Transverse colon (tissue), 4 donors: ENCODE measurements around the gene MESD. TPM values are rescaled to one million over a fixed set of nuclear protein-coding genes. Genes with fewer than 3 reads are reported as not detected.
A peak's percentile ranks its signal among the peaks of the same experiment; 100 is the strongest.

Experiments used
- DNase-seq: peaks from one replicate; pipeline ENCODE4 v3.0.0-alpha.2; 2019
- H3K27ac ChIP-seq, 4 donors: fragments of 200-600 bp; sonication (generic); 2 replicates each; pipeline ENCODE4 v1.5.1; 2016 to 2018; ENCODE audit warnings: inconsistent platforms in 4 of 4
- H3K27me3 ChIP-seq: fragments of 200-600 bp; sonication (generic); 2 replicates; pipeline ENCODE4 v1.5.1; 2017; ENCODE audit warnings: inconsistent platforms
- H3K36me3 ChIP-seq, 4 donors: fragments of 200-600 bp; sonication (generic); 2 replicates each; pipeline ENCODE4 v1.5.1; 2017 to 2019; ENCODE audit warnings: inconsistent platforms in 4 of 4
- H3K4me1 ChIP-seq, 4 donors: fragments of 200-600 bp; sonication (generic); 2 replicates each; pipeline ENCODE4 v1.5.1; 2017 to 2020; ENCODE audit warnings: inconsistent platforms in 4 of 4
- H3K4me3 ChIP-seq, 4 donors: fragments of 200-600 bp; sonication (generic); 1 replicate in 1 of 4; 2 replicates in 3 of 4; pipeline versions ENCODE4 v1.5.1 to v1.6.1; 2017 to 2019; ENCODE audit warnings: inconsistent platforms in 4 of 4
- H3K9me3 ChIP-seq, 2 donors: fragments of 200-600 bp; sonication (generic); 2 replicates each; pipeline ENCODE4 v1.5.1; 2017 to 2019; ENCODE audit warnings: inconsistent platforms in 2 of 2
- CTCF ChIP-seq, 5 experiments: fragments of 200-600 bp in 3 of 5; fragments of 450-650 bp in 2 of 5; sonication (generic) in 3 of 5; IDR thresholded peaks; 1 replicate in 2 of 5; 2 replicates in 3 of 5; pipeline ENCODE4 v1.5.1; 2016 to 2017; ENCODE audit warnings: antibody characterized with exemption in 5 of 5, inconsistent platforms in 3 of 5, mild to moderate bottlenecking in 2 of 5, moderate library complexity in 1 of 5
- EP300 ChIP-seq: sonication (generic); formaldehyde crosslinking; IDR thresholded peaks from one replicate; pipeline ENCODE4 v1.6.1; 2017; ENCODE audit warnings: antibody characterized with exemption, low read depth
- POLR2A ChIP-seq: fragments of 450-650 bp; IDR thresholded peaks from one replicate; pipeline ENCODE4 v1.6.1; 2016; ENCODE audit warnings: antibody characterized with exemption, mild to moderate bottlenecking, moderate library complexity
- POLR2AphosphoS5 ChIP-seq, 3 donors: sonication (generic); formaldehyde crosslinking; IDR thresholded peaks; one replicate each; pipeline ENCODE4 v1.6.1; 2016; ENCODE audit warnings: antibody characterized with exemption in 3 of 3
- whole genome bisulfite sequencing, 2 donors: methylation state at CpG; one replicate each; pipeline ENCODE4 v1.1.5; 2018; ENCODE audit warnings: low coverage in 1 of 2; 5-methylcytosine and 5-hydroxymethylcytosine counted together
- in situ Hi-C, 4 donors: fragments of 200-750 bp; cut with MboI; loops; one replicate each; pipeline versions ENCODE4 v1.15.0 to v1.15.1; 2017; ENCODE audit warnings: low sequenced_read_pairs in 3 of 4, low pct_ligation_motif_present in 1 of 4, low pct_unique_long_range_greater_than_20kb in 1 of 4
- intact Hi-C: fragments of 100-400 bp; cut with DNase I; formaldehyde crosslinking; loops from one replicate; pipeline ENCODE4 v1.15.1; 2023; ENCODE audit warnings: low total_unique reads
- total RNA-seq, 4 donors: library from RNA; depleted of rRNA; stranded (reverse); fragments of >200 nt; gene quantifications; one replicate each; pipeline ENCODE4 v1.1.0, GENCODE V29; 2016

The MESD gene
- total RNA-seq, 4 donors from 2014 or later = 15.8 to 39.3 (median 19.2) TPM

GRCh38 chr15:80978685-80979329 lies 10.8 kb downstream of the MESD start:
- in situ Hi-C loops = loop anchor here (10.0 to 25.0 kb wide), 6 partner anchors 126 to 524 kb away; no protein-coding TSS in a partner anchor
- Histone ChIP-seq H3K36me3 (peaks cover 0 to 25% (median 4%) of the 10 kb centered on the region in 4 donors), H3K9me3 (no peaks in the 10 kb centered on the region), H3K27me3 (no peaks in the 10 kb centered on the region), H3K27ac (no peak overlapping the region), H3K4me3 (no peak overlapping the region), H3K4me1 (peaks cover 0 to 4% (median 1%) of the 10 kb centered on the region in 4 donors)
- intact Hi-C loops = loop anchor here (5.0 kb wide), 1 partner anchor 288 kb away; no protein-coding TSS in a partner anchor
- no peak for TF ChIP-seq CTCF (IDR thresholded peaks at IDR 0.05)
- no peak for TF ChIP-seq EP300
- no peak for TF ChIP-seq POLR2A
- TF ChIP-seq POLR2AphosphoS5 (IDR thresholded peaks at IDR 0.05) = no peak
- DNase-seq = no peak
- WGBS, 2 donors = 76 to 90% methylated on average over 2 to 7 of the region's 7 CpGs

- Histone ChIP-seq H3K36me3 (peaks cover 0 to 25% (median 4%) of the 10 kb centered on the region in 4 donors), H3K27me3 (no peaks in the 10 kb centered on the region), H3K4me3 (no peak overlapping the region), H3K27ac (no peak overlapping the region), H3K4me1 (peaks cover 0 to 4% (median 1%) of the 10 kb centered on the region in 4 donors), H3K9me3 (no peaks in the 10 kb centered on the region)
- TF ChIP-seq POLR2A = no peak
- peak; percentile 53 to 62 (median 56) for TF ChIP-seq CTCF (IDR thresholded peaks at IDR 0.05)
- peak; percentile 78 for DNase-seq
- intact Hi-C loops = loop anchor here (5.0 kb wide), 1 partner anchor 290 kb away; no protein-coding TSS in a partner anchor
- in situ Hi-C loops = loop anchor here (10.0 to 25.0 kb wide), 6 partner anchors 127 to 523 kb away; no protein-coding TSS in a partner anchor
- WGBS, 2 donors = 20 to 25% methylated on average over 1 to 7 of the region's 7 CpGs
These were observed 12.0 kb downstream of the MESD start for GRCh38 chr15:80977627-80978036.

DNA sequence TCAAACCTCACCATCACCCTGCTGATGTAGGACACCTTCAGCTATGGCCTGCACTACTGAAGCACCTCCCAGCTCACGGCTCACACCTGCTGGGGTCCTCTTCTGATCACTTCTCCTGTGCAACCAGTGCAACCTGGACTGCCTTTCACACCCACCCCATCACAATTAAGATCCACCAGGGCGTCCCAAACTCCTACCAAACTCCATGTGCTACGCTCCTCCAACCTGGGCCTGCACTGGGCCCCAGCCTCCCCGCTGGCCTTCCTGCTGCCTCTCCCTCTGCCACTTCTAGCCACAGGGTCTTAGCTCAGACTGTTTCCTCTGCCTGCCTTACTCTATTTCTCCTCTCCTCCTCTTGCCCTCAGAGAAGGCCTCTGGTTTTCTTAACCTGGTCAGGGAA lies 12.8 kb downstream of the MESD start:
- DNase-seq = no peak
- H3K36me3 ChIP-seq = peaks cover 0 to 25% (median 4%) of the 10 kb centered on the region in 4 donors
- H3K27me3 ChIP-seq = no peaks in the 10 kb centered on the region
- intact Hi-C loops = loop anchor here (5.0 kb wide), 1 partner anchor 290 kb away; no protein-coding TSS in a partner anchor
- H3K4me3 ChIP-seq = no peak overlapping the region
- 92 to 100% methylated on average over 2 to 4 of the region's 4 CpGs for WGBS, 2 donors
- no peak overlapping the region for H3K27ac ChIP-seq
- H3K9me3 ChIP-seq = no peaks in the 10 kb centered on the region
- TF ChIP-seq CTCF (IDR thresholded peaks at IDR 0.05) = no peak
- no peak for TF ChIP-seq EP300
- no peak for TF ChIP-seq POLR2AphosphoS5 (IDR thresholded peaks at IDR 0.05)
- no peak for TF ChIP-seq POLR2A
- peaks cover 0 to 4% (median 1%) of the 10 kb centered on the region in 4 donors for H3K4me1 ChIP-seq
- in situ Hi-C loops = loop anchor here (10.0 to 25.0 kb wide), 6 partner anchors 128 to 522 kb away; no protein-coding TSS in a partner anchor

DNA sequence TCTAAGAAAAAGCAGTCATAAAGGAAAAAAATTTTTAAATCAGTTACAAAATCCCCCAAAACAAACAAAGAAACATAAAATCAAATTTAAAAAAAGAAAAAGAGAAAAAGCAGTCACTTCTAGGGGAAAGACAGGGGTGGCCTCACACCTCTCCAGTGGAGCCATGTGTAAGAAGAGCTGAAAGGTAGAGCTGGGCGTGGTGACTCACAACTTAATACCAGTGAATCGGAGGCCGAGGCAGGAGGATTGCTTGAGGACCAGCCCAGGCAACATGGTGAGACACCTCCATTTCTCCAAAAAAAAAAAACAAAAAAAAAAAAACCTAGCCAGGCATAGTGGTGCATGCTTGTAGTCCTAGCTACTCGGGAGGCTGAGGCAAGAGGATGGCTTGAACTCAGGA lies 14.7 kb downstream of the MESD start:
- intact Hi-C loops (loop anchor here (5.0 kb wide), 2 partner anchors 292 to 518 kb away; no protein-coding TSS in a partner anchor), in situ Hi-C loops (loop anchor here (5.0 to 25.0 kb wide), 9 partner anchors 130 to 520 kb away; partner anchors contain the start of gene CEMIP (in 2 of the 4))
- TF ChIP-seq CTCF (IDR thresholded peaks at IDR 0.05) = no peak
- TF ChIP-seq POLR2AphosphoS5 (IDR thresholded peaks at IDR 0.05) = no peak
- TF ChIP-seq EP300 = no peak
- no peak for TF ChIP-seq POLR2A
- 90 to 99% methylated on average over 3 to 4 of the region's 4 CpGs for WGBS, 2 donors
- peaks cover 0 to 4% (median 1%) of the 10 kb centered on the region in 4 donors for H3K4me1 ChIP-seq
- H3K27ac ChIP-seq = no peak overlapping the region
- peaks cover 0 to 11% (median 4%) of the 10 kb centered on the region in 4 donors for H3K36me3 ChIP-seq
- no peak overlapping the region for H3K4me3 ChIP-seq
- no peaks in the 10 kb centered on the region for H3K27me3 ChIP-seq
- H3K9me3 ChIP-seq = no peaks in the 10 kb centered on the region
- no peak for DNase-seq
